GM12891 (cell line): ENCODE results near the gene AP3B1.

Experiments
- PAX5 ChIP-seq: IDR thresholded peaks from 2 replicates; pipeline ENCODE4 v1.6.1; 2011; ENCODE audit warnings: low read length, moderate library complexity, mild to moderate bottlenecking; ENCODE audit not compliant: insufficient read depth, severe bottlenecking
- POLR2A ChIP-seq: IDR thresholded peaks from 2 replicates; pipeline ENCODE4 v1.6.1; 2011; ENCODE audit warnings: low read depth, low read length, control low read depth
- POLR2AphosphoS5 ChIP-seq: IDR thresholded peaks from 2 replicates; pipeline ENCODE4 v1.6.1; 2011; ENCODE audit warnings: low read depth, low read length, control low read depth
- POU2F2 ChIP-seq: IDR thresholded peaks from 2 replicates; pipeline ENCODE4 v1.6.1; 2011; ENCODE audit warnings: low read depth, mild to moderate bottlenecking, control low read depth, low read length, moderate library complexity
- SPI1 ChIP-seq: IDR thresholded peaks from 2 replicates; pipeline ENCODE4 v1.6.1; 2011; ENCODE audit warnings: low read depth, low read length, control low read depth
- TAF1 ChIP-seq: IDR thresholded peaks from 2 replicates; pipeline ENCODE4 v1.6.1; 2011; ENCODE audit warnings: low read depth, low read length, control low read depth

DNA sequence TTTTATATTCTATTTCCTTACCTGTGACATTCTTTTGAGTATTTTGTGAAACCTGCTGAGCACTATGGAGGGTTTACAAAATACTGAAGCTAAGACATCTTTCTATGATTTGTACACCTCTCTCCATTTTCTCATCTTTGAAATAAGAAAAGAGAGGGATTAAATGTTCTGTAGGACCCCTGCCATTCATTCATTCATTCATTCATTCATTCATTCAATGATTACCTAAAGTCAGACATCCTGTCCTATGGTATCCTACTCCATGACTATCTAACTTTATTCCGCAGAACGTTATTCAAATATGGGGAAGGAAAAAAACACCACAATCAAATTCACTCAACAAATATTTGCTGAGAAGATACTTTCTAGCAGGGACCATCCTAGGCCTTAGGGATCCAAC is 51.4 kb downstream of the AP3B1 start:
- TF ChIP-seq POLR2A (no peak), TAF1 (no peak), POLR2AphosphoS5 (no peak), SPI1 (no peak), POU2F2 (no peak), PAX5 (no peak)
